Globus pallidus (tissue), 1 donor: ENCODE data around the gene SKOR1.

Experiments
- DNase-seq: peaks from one replicate; pipeline ENCODE4 v3.0.0-alpha.2; 2015; ENCODE audit warnings: low spot score

The SKOR1 gene

GRCh38 chr15:67820122-67820991 is 5.0 kb upstream of the SKOR1 start:
- no peak for DNase-seq

GRCh38 chr15:67820992-67821783 is 4.1 kb upstream of the SKOR1 start:
- DNase-seq = no peak

DNA sequence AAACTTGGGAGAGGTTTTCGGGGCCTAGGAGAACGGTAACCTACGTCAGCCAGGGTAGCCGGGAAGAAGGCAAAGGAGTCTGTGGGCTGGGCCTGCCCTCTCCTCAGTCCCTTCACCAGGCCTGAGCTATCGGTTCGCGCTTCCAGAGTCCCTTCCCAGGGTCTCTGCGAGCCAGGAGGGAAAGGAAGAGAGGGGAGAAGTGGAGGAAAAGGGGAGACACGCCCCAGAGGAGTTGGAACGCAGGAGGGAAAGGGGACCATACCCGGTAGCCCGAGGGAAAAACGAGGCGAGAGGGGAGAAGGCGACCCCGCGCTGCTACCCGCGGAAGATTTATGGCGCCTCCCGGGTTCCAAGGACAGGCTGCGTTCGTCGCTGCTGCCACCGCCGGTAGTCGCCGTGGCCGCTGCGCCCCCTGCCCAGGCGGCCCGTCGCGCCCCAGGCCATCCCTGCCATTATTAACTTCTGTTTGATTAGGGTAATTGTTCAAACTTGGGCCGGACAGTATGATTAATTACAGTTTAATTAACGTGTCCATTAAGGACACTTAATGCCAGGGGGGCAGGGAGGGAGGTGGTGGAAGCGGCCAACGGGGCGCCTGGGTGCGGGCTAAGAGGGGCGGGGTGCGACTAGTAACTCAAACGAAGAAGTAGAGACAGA is 3.4 kb upstream of the SKOR1 start:
- DNase-seq = no peak

- no peak for DNase-seq
These were observed 2.6 kb upstream of the SKOR1 start for GRCh38 chr15:67822537-67823313.

DNA sequence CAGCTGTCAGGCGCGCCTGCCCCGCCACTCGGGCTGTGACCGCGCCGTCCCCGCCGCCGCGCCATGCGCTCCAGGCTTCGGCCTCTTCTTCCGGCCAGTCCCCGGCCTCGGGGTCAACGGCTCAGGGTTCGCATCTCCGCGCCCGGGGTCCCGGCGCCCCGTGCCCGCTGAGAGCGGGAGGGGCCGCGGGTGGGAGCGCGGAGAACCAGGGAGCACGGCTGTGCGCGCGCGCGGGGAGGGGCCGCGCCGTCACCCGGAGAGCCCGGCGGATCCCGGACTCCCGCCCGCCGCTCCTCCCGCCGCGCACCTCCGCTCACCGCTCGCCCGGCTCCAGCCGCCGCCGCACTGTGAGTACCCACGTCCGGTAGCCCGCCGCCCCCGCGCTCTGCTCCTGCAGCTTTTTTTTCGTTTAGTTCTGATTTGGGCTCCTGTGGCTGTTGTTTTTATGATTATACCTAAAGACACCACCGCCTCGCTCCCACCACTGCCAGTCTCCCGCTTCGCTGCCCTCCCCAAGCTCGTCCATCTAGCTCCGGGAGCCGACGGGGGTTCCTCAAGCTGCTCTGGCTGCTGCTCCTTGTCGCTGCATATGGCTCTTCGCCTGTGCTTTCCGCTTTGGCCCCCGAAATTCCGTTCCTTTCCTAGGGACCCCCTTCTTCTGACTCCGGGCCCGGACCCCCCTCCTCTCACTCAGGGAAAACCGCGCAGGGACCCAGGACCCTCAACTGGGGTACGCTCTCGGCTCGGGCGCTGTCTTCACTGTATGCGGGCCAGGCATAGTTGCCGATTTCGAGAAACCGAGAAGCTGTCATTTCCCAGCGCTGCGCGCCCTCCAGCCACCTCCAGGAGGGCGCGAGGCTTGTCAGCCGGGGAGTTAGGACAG is 1.8 kb upstream of the SKOR1 start:
- no peak for DNase-seq

DNA sequence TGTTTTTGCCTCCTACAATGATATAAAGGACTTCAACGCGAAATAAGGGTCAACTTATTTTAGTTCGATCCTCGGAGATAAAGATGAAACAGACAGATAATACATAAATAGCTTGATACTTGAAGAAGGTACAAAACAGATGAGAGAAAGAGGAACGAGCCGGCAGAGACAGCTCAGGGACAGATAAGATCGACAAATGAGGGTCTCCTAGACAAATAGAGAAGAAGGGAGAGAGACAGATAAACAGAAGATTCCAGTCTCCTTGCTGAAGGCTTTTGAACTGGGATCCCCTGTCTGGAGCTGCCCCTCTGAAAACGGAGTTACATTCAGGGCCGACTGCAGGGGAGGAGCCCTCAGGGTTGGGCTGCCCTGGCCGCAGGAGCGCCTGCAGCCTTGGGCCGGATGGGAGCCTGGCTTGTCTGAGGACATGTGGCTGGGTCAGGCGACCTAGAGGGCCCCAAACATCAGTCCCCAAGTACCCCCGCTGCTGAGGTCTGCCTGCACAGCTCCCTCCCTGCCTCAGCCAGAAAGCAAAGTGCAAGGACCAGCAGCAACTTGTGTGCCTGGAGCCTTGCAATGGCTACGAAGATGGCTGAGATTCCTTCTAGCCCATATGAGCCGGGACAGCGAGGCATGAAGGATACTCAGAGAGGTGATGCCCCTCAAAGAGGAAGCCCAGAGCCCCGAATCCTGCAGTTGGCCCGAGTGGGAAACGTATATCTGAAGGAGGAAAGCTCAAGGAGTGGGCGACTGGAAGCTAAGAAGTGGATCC is 926 bp upstream of the SKOR1 start:
- no peak for DNase-seq

DNA sequence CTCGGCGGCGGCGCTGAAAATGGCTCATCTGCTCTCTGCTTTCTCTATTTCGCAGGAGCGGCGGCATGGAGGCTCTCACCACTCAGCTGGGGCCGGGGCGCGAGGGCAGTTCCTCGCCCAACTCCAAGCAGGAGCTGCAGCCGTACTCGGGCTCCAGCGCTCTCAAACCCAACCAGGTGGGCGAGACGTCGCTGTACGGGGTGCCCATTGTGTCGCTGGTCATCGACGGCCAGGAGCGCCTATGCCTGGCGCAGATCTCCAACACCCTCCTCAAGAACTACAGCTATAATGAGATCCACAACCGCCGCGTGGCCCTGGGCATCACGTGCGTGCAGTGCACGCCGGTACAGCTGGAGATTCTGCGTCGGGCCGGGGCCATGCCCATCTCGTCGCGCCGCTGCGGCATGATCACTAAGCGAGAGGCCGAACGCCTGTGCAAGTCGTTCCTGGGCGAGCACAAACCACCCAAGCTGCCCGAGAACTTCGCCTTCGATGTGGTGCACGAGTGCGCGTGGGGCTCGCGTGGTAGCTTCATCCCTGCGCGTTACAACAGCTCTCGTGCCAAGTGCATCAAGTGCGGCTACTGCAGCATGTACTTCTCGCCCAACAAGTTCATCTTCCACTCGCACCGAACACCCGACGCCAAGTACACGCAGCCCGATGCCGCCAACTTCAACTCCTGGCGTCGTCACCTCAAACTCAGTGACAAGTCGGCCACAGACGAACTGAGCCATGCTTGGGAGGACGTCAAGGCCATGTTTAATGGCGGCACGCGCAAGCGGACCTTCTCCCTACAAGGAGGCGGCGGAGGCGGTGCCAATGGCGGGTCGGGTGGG is 790 bp downstream of the SKOR1 start:
- no peak for DNase-seq

DNA sequence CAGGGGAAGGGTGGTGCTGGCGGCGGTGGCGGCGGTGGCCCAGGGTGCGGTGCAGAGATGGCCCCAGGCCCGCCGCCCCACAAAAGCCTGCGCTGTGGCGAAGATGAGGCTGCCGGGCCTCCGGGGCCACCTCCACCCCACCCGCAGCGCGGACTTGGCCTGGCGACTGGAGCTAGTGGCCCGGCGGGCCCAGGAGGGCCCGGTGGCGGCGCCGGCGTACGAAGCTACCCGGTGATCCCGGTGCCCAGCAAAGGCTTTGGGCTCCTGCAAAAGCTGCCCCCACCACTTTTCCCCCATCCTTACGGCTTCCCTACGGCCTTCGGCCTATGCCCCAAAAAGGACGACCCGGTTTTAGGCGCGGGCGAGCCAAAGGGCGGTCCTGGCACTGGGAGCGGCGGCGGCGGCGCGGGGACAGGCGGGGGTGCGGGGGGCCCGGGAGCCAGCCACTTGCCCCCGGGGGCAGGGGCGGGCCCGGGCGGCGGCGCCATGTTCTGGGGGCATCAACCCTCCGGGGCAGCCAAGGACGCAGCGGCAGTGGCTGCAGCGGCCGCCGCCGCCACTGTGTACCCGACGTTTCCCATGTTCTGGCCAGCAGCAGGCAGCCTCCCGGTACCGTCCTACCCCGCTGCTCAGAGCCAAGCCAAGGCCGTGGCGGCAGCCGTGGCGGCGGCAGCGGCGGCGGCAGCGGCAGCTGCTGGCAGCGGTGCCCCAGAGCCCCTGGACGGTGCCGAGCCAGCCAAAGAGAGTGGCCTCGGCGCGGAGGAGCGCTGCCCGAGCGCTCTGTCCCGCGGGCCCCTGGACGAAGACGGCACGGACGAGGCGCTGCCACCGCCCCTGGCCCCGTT is 1.6 kb downstream of the SKOR1 start:
- no peak for DNase-seq

DNA sequence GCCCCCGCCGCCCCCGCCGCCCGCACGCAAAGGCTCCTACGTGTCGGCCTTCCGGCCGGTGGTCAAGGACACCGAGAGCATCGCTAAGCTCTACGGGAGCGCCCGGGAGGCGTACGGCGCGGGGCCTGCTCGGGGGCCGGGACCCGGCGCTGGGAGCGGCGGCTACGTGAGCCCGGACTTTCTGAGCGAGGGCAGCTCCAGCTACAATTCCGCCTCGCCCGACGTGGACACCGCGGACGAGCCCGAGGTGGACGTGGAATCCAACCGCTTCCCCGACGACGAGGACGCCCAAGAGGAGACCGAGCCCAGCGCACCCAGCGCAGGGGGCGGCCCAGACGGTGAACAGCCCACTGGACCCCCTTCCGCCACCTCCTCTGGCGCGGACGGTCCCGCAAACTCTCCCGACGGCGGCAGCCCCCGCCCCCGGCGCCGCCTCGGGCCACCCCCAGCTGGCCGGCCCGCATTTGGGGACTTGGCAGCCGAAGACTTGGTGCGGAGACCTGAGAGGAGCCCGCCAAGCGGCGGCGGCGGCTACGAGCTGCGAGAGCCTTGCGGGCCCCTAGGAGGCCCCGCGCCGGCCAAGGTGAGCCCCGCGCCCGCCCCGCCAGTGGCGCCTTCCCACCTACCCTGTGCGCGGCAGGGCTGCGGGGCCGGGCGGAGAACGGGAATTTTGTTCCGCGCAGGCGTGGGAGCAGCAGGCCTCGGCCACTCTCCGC is 2.4 kb downstream of the SKOR1 start:
- DNase-seq = no peak

DNA sequence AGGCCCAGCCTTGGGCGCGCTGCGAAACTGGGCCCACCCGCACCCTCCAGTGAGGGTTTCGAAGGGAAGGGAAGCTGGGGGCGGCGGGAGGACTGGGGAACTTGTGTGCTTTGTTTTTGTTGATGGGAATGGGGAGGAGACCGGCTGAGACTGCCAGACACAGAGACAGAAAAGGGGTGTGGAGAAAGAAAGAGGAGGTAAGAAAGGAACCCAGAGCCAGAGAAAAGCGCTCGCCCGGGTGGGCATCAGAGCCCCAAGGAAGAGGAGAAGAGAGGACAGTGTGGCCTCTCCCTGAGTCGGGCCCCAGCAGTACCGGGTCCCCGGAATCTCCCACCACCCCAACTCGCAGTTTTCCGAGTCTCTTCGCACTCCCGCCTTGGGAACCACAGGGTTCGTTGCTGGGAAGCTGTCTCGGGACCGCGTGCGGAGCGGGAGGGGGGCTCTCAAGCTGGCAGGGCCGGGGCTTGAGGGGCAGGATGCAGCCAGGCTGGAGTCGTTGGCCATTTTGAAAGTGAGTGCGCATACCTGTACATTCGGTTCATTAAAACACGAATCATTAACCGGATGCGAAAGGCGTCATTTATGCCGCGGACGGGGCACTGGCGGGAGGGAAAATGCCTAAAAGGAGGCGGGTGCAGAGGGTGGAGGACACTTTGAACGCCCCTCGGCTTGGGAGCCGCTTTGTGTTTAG is 3.1 kb downstream of the SKOR1 start:
- no peak for DNase-seq

DNA sequence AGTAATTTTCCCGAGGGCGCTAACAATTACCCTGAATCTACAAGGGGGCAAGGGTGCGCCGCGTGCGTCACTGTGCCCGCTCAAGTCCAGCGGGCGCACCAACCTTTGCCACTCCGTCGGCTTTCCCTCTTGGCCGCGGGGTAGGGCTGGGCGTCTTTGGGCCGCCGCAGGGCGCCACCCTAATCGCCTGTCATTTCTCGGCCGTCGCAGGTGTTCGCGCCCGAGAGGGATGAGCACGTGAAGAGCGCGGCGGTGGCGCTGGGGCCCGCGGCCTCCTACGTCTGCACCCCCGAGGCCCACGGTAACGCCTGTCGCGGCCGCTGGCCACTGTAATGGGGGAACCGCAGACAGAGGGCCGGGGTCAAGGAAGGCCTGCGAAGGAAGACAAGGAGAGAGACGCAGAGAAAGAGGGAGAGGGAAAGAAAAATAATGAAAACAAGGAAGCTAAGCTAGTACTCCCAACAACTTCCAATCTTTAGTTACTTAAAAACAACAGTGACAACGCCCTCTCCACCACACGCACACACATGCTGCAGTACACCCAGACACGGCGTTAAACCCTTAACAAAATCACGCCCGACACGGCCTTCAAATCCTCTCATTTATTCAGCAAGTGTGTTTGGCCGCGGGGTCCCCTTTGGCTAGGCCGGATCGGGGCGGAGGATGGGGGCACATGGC is 3.8 kb downstream of the SKOR1 start:
- DNase-seq = no peak

DNA sequence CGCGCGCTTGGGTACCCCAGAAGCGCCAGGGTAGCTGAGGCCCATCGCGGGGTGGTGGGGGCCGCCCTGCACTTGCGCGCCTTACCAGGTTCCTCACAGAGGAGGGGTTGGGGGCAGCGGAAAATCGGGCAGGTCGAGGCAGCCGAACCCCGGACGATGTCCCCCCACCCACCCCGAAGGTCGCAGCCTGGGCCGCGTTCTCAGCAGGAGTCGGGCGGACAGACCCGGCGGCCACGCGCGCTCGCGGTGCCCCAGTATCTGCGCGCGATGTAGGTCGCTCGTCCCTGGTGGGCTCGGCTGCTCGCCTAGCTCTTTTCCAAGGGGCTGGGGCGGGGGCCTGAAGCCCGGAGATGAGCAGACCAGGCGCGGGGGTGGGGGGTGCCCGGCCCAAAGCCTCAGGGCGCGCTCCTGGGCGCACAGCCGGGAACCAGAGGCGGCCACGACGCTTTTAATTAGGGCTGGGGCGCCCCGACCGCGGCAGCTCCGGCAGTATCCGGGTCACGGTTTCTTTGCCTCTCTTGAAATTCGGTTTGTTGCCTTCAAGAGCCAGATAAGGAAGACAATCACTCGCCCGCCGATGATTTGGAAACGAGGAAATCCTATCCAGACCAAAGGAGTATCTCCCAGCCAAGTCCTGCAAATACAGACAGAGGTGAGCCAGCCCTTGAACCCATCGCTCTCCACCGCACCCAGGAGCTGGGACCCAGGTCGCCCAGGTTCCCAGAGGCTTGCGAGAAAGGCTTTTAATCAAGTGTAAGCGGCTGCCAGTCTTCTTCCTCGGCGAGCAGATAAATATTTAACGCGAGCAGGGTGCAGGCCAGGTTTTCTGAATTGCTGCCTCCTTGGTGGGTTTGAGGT is 4.6 kb downstream of the SKOR1 start:
- no peak for DNase-seq

DNA sequence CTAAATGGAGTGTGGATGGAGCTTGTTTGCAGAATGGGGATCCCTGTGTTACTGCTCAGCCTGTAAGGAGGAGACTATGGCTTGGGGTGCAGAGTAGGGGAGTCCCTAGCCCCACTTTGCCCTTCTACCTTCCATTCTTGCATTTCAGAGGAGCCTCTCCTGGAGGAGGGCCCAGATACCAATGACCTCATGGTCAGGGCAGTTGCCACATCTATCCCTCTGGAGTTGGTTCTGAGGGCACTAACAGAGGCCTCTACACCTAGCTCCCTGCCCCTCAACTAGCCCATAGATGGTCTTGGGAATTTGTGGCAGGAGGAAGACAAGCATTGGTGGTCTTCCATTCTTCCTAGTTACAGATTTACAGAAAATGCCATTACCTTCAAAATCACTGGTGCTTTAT is 6.1 kb downstream of the SKOR1 start:
- no peak for DNase-seq

DNA sequence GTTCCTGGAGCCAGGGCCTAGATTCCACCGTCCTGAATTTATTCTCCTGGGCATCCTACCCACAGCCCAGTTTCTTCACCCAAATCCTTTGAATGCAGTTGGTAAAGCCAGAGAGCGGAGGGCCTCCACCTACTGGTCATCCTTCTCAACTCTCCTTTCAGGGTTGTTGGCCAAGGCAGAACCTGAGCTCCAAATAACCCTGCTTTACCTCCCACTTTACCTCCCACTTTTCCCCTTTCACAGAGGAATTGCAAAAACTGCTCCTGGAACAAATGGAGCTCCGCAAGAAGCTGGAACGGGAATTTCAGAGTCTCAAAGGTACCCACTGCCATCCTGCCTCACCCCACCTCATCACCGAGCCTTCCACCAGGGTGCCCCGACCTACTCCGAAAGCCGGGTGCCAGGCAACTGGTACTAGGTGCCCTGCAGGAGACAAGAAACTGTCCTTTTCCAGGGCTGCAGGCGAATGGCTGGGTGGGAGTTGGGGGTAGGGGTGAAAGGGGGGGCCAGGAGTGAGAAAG is 6.8 kb downstream of the SKOR1 start:
- DNase-seq = no peak
